H1 (cell line): Measurements from ENCODE around the gene GNB1L. TPM values are rescaled to one million over a fixed set of nuclear protein-coding genes. Genes with fewer than 3 reads are reported as not detected.

Experiments used
- CTCF ChIA-PET: fragments of 300-600 bp; sonication (Branson Sonifier 250); formaldehyde crosslinking; loops from one replicate; lab custom pipeline; 2021; ENCODE audit not compliant: partially characterized antibody; lab: Charles Lee
- POLR2A ChIA-PET: fragments of 300-600 bp; sonication (Branson Sonifier 250); formaldehyde crosslinking; loops from one replicate; lab custom pipeline; 2021; ENCODE audit warnings: inconsistent platforms; ENCODE audit not compliant: partially characterized antibody; lab: Charles Lee
- DNase-seq, 2 experiments: peaks; one replicate each; pipeline versions ENCODE4 v3.0.0 to v3.0.0-alpha.2; 2010 to 2022; ENCODE audit warnings: low spot score in 2 of 2, low read depth in 1 of 2, mixed read lengths in 1 of 2
- FAIRE-seq: peaks from 2 replicates; lab custom pipeline; 2011; peaks lifted over from hg19 to GRCh38; lab: Jason Lieb, UNC
- H2AFZ ChIP-seq: 2 replicates; pipeline ENCODE4 v1.8.1; 2012; ENCODE audit warnings: low read length, inconsistent platforms
- H2AK5ac ChIP-seq: 2 replicates; pipeline ENCODE4 v1.6.1; 2013; ENCODE audit warnings: low read depth, low read length
- H2BK120ac ChIP-seq: replicated peaks from 2 replicates; pipeline ENCODE3; 2013; ENCODE audit warnings: low read depth, low read length, inconsistent platforms
- H2BK12ac ChIP-seq: 2 replicates; pipeline ENCODE4 v1.6.1; 2013; ENCODE audit warnings: low read depth, low read length
- H2BK15ac ChIP-seq: 2 replicates; pipeline ENCODE4 v1.6.1; 2013; ENCODE audit warnings: low read length
- H2BK20ac ChIP-seq: 2 replicates; pipeline ENCODE4 v1.6.1; 2013; ENCODE audit warnings: low read length
- H2BK5ac ChIP-seq: 2 replicates; pipeline ENCODE4 v1.6.1; 2013; ENCODE audit warnings: low read depth, low read length
- H3K14ac ChIP-seq: 2 replicates; pipeline ENCODE4 v1.6.1; 2013; ENCODE audit warnings: inconsistent platforms; ENCODE audit not compliant: insufficient read length
- H3K18ac ChIP-seq: 2 replicates; pipeline ENCODE4 v1.6.1; 2013; ENCODE audit warnings: low read length; ENCODE audit errors: extremely low read depth
- H3K23ac ChIP-seq: 2 replicates; pipeline ENCODE4 v1.6.1; 2013; ENCODE audit warnings: inconsistent platforms; ENCODE audit not compliant: insufficient read length
- H3K23me2 ChIP-seq: 2 replicates; pipeline ENCODE4 v1.6.1; 2013; ENCODE audit warnings: low read depth, low read length
- H3K27ac ChIP-seq: 2 replicates; pipeline ENCODE4 v1.6.1; 2011; ENCODE audit warnings: low read depth, low read length, inconsistent platforms
- H3K27me3 ChIP-seq, 4 experiments: replicated peaks in 1 of 4; 1 replicate in 1 of 4; 2 replicates in 3 of 4; pipeline versions ENCODE4 v1.6.1 to v1.8.1; 2011 to 2013; ENCODE audit warnings: low read length in 3 of 4, mild to moderate bottlenecking in 3 of 4, inconsistent platforms in 2 of 4, mixed read lengths in 2 of 4, moderate library complexity in 1 of 4; ENCODE audit not compliant: control insufficient read depth in 3 of 4, insufficient read depth in 3 of 4; ENCODE audit errors: extremely low read depth in 1 of 4
- H3K36me3 ChIP-seq, 4 experiments: 2 replicates each; pipeline versions ENCODE4 v1.6.1 to v1.8.1; 2011 to 2013; ENCODE audit warnings: mild to moderate bottlenecking in 4 of 4, low read length in 3 of 4, moderate library complexity in 2 of 4, control low read depth in 1 of 4, inconsistent platforms in 1 of 4; ENCODE audit not compliant: insufficient read depth in 4 of 4, control insufficient read depth in 2 of 4
- H3K4ac ChIP-seq: replicated peaks from 2 replicates; pipeline ENCODE3; 2013; ENCODE audit warnings: low read length, low read depth, mixed read lengths, inconsistent platforms; ENCODE audit not compliant: insufficient read length
- H3K4me1 ChIP-seq, 4 experiments: replicated peaks in 1 of 4; 1 replicate in 1 of 4; 2 replicates in 3 of 4; pipeline versions ENCODE4 v1.6.1 to v1.8.1; 2011 to 2013; ENCODE audit warnings: low read length in 3 of 4, inconsistent platforms in 2 of 4, mixed read lengths in 1 of 4; ENCODE audit not compliant: insufficient read depth in 4 of 4, control insufficient read depth in 3 of 4
- H3K4me2 ChIP-seq, 2 experiments: 2 replicates each; pipeline versions ENCODE4 v1.6.1 to v1.8.1; 2011 to 2013; ENCODE audit warnings: low read depth in 2 of 2, low read length in 2 of 2, control low read depth in 1 of 2, inconsistent platforms in 1 of 2, mild to moderate bottlenecking in 1 of 2; ENCODE audit not compliant: insufficient read depth in 1 of 2
- H3K4me3 ChIP-seq, 4 experiments: fragments of 200-600, 300-600 bp in 1 of 4; sonication (generic), shearing (Covaris generic), sonication (Bioruptor Twin) in 1 of 4; 2 replicates each; pipeline versions ENCODE4 v1.5.1 to v1.8.1; 2011 to 2016; ENCODE audit warnings: low read length in 4 of 4, low read depth in 3 of 4, control low read depth in 2 of 4, inconsistent platforms in 2 of 4, mild to moderate bottlenecking in 2 of 4, mixed read lengths in 1 of 4, moderate library complexity in 1 of 4; ENCODE audit not compliant: insufficient read depth in 2 of 4; ENCODE audit errors: extremely low read depth in 1 of 4
- H3K56ac ChIP-seq: replicated peaks from 2 replicates; pipeline ENCODE3; 2013; ENCODE audit warnings: low read depth, mild to moderate bottlenecking, mixed read lengths, low read length, inconsistent platforms; ENCODE audit not compliant: insufficient read length
- H3K79me1 ChIP-seq: 2 replicates; pipeline ENCODE4 v1.6.1; 2013; ENCODE audit warnings: low read depth, low read length, control low read depth
- H3K79me2 ChIP-seq, 2 experiments: 2 replicates each; pipeline versions ENCODE4 v1.6.1 to v1.8.1; 2012 to 2013; ENCODE audit warnings: low read length in 2 of 2, mild to moderate bottlenecking in 2 of 2, inconsistent platforms in 1 of 2; ENCODE audit not compliant: insufficient read depth in 2 of 2, control insufficient read depth in 1 of 2
- H3K9ac ChIP-seq, 4 experiments: replicated peaks in 1 of 4; 1 replicate in 1 of 4; 2 replicates in 3 of 4; pipeline versions ENCODE4 v1.6.1 to v1.8.1; 2011 to 2013; ENCODE audit warnings: low read depth in 3 of 4, low read length in 3 of 4, control low read depth in 2 of 4, mild to moderate bottlenecking in 2 of 4, moderate library complexity in 2 of 4, inconsistent platforms in 1 of 4; ENCODE audit errors: extremely low read depth in 1 of 4
- H3K9me3 ChIP-seq, 2 experiments: 2 replicates each; pipeline versions ENCODE4 v1.6.1 to v1.8.1; 2012 to 2013; ENCODE audit warnings: mild to moderate bottlenecking in 2 of 2, moderate library complexity in 2 of 2, control low read depth in 1 of 2, inconsistent platforms in 1 of 2, low read depth in 1 of 2, low read length in 1 of 2, mixed read lengths in 1 of 2; ENCODE audit not compliant: insufficient read depth in 2 of 2
- H4K20me1 ChIP-seq, 2 experiments: replicated peaks in 1 of 2; 2 replicates each; pipeline versions ENCODE3 to v1.8.1; 2011 to 2013; ENCODE audit warnings: inconsistent platforms in 2 of 2, low read length in 2 of 2, mild to moderate bottlenecking in 1 of 2; ENCODE audit not compliant: insufficient read depth in 2 of 2, control insufficient read depth in 1 of 2
- H4K5ac ChIP-seq: 2 replicates; pipeline ENCODE4 v1.6.1; 2013; ENCODE audit warnings: low read length, low read depth, mixed read lengths, inconsistent platforms; ENCODE audit not compliant: insufficient read length
- H4K8ac ChIP-seq: 2 replicates; pipeline ENCODE4 v1.8.0; 2013; ENCODE audit warnings: mild to moderate bottlenecking, moderate library complexity, low read length, inconsistent platforms; ENCODE audit not compliant: insufficient read depth; ENCODE audit errors: extremely low read depth
- H4K91ac ChIP-seq: replicated peaks from 2 replicates; pipeline ENCODE3; 2013; ENCODE audit warnings: low read length, mixed read lengths, inconsistent platforms; ENCODE audit not compliant: insufficient read length
- ATF2 ChIP-seq: IDR thresholded peaks from 2 replicates; pipeline ENCODE4 v1.6.1; 2012; ENCODE audit warnings: low read length, inconsistent platforms
- CBX5 ChIP-seq: fragments of 300-800, 300-1000 bp; sonication (generic); IDR thresholded peaks from 2 replicates; pipeline ENCODE4 v1.7.1; 2016; ENCODE audit warnings: antibody characterized with exemption, low read length, low read depth
- EZH2 ChIP-seq: fragments of 200-600 bp; sonication (generic); IDR thresholded peaks from 2 replicates; pipeline ENCODE4 v1.7.1; 2012; ENCODE audit warnings: low read depth, mild to moderate bottlenecking, moderate library complexity, low read length, inconsistent platforms; ENCODE audit not compliant: severe bottlenecking
- GABPA ChIP-seq: IDR thresholded peaks from 2 replicates; pipeline ENCODE4 v1.6.1; 2011; ENCODE audit warnings: mild to moderate bottlenecking, low read length, moderate library complexity, borderline replicate concordance; ENCODE audit not compliant: insufficient read depth
- HDAC6 ChIP-seq: IDR thresholded peaks from one replicate; pipeline ENCODE4 v1.7.1; 2012; ENCODE audit warnings: low read depth, mild to moderate bottlenecking, inconsistent platforms, low read length, moderate library complexity
- NANOG ChIP-seq: IDR thresholded peaks from 2 replicates; pipeline ENCODE4 v1.6.1; 2011; ENCODE audit warnings: low read length, low read depth, mild to moderate bottlenecking, inconsistent platforms; ENCODE audit not compliant: insufficient read depth, poor library complexity, severe bottlenecking
- PHF8 ChIP-seq: fragments of 200-600 bp; sonication (generic); conservative IDR thresholded peaks from 2 replicates; pipeline ENCODE4 v1.7.1; 2012; ENCODE audit warnings: low read depth, mild to moderate bottlenecking, inconsistent platforms, low read length, moderate library complexity
- POLR2A ChIP-seq, 2 experiments: IDR thresholded peaks; 1 replicate in 1 of 2; 2 replicates in 1 of 2; pipeline ENCODE4 v1.6.1; 2011; ENCODE audit warnings: low read depth in 2 of 2, low read length in 2 of 2, mild to moderate bottlenecking in 2 of 2; ENCODE audit errors: control extremely low read depth in 1 of 2
- SP1 ChIP-seq: IDR thresholded peaks from 2 replicates; pipeline ENCODE4 v1.6.1; 2011; ENCODE audit warnings: low read depth, low read length
- TCF12 ChIP-seq: IDR thresholded peaks from 2 replicates; pipeline ENCODE4 v1.6.1; 2011; ENCODE audit warnings: low read depth, mild to moderate bottlenecking, low read length
- WGBS, 2 experiments: shearing (Covaris generic) in 1 of 2; methylation state at CpG; one replicate each; pipeline versions ENCODE4 v1.1.6 to v1.1.7; 2013 to 2015; ENCODE audit warnings: low lambda C conversion rate in 2 of 2, mixed read lengths in 2 of 2, inconsistent platforms in 1 of 2, low coverage in 1 of 2, missing lambda C conversion rate in 1 of 2; ENCODE audit not compliant: insufficient replicate concordance in 2 of 2, insufficient coverage in 1 of 2, insufficient read length in 1 of 2; ENCODE audit errors: extremely low coverage in 1 of 2, missing lambda C conversion rate in 1 of 2; 5-methylcytosine and 5-hydroxymethylcytosine counted together
- polyA plus RNA-seq, 7 experiments: library from polyadenylated mRNA; depleted of rRNA in 3 of 7; stranded (reverse) in 5 of 7; unstranded in 2 of 7; fragments of >200 nt in 5 of 7; fragments of 200-250 nt in 2 of 7; gene quantifications; 1 replicate in 5 of 7; 2 replicates in 1 of 7; 4 replicates in 1 of 7; pipeline versions ENCODE4 v1.2.1 to v1.2.3, GENCODE V29; 2011 to 2013; ENCODE audit warnings: missing spikeins in 2 of 7, mixed read lengths in 2 of 7
- total RNA-seq: library from RNA; stranded (reverse); fragmentation: NEBNext Ultra II Directional; extraction: Animal tissue kit (Norgen Biotek cat#: 25700); gene quantifications from 2 replicates; pipeline ENCODE4 v1.2.1, GENCODE V29; 2021
- TF ChIP-seq, protein P1 (sequence below): IDR thresholded peaks from 2 replicates; pipeline ENCODE4 v1.6.1; 2011; ENCODE audit warnings: low read length, improper control_type of control experiment

The GNB1L gene
- total and polyA plus RNA-seq, 2 of the 8 experiments (the other 6 are each of a cell fraction or from before 2014, with no cell fraction given): 14.0 to 15.6 TPM

DNA sequence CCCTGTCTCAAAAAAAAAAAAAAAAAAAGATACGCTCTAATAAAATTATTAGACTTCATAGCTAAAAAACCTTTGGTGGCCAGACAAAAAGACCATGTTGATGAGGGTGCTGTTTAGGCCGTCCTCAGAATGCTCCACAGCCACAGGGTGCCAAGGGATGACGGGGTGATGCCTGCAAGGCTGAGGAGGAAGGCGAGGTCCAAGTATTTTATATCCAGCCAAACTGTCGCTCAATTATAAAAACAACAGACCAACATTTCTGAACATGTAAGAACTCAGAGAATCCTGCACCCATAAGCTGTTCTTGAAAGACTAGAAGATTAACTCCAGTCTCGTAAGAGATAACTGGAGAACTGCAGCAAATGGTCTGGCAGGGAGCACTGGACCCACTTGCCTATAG, 64.8 kb downstream of the GNB1L start:
- Histone ChIP-seq H3K56ac (no peak overlapping the region), H3K27me3 (no peaks in the 10 kb centered on the region), H4K8ac (no peak overlapping the region), H3K36me3 (no peaks in the 10 kb centered on the region), H3K79me2 (no peaks in the 10 kb centered on the region), H2AK5ac (no peak overlapping the region), H3K18ac (no peak overlapping the region), H3K23me2 (no peaks in the 10 kb centered on the region), H2AFZ (no peak overlapping the region), H3K4me2 (no peak overlapping the region), H3K4me1 (no peaks in the 10 kb centered on the region), H4K91ac (no peak overlapping the region), H3K4me3 (no peak overlapping the region), H2BK15ac (no peak overlapping the region), H2BK120ac (no peak overlapping the region), H3K23ac (no peak overlapping the region), H4K20me1 (peaks cover 0 to 8% of the 10 kb centered on the region in 2 experiments), H3K14ac (no peak overlapping the region), H2BK20ac (no peak overlapping the region), H2BK5ac (no peak overlapping the region), H3K9me3 (no peaks in the 10 kb centered on the region), H3K79me1 (no peaks in the 10 kb centered on the region), H3K9ac (no peak overlapping the region), H4K5ac (no peak overlapping the region), H3K4ac (no peak overlapping the region), H2BK12ac (no peak overlapping the region), H3K27ac (no peak overlapping the region)
- ChIA-PET POLR2A (interaction anchor here (0.8 kb wide), 1 partner anchor 331 kb away, joined by 3 read pairs; no protein-coding TSS in a partner anchor), CTCF (interaction anchor here (0.5 to 2.1 kb wide), 10 partner anchors 9 to 566 kb away, joined by 3 to 9 read pairs (median 4); partner anchors contain the start of gene GP1BB)
- no peak for FAIRE-seq
- no peak for DNase-seq
- WGBS, 2 experiments: 91% methylated on average over 6 of the region's 6 CpGs; no CpG with 5 or more reads in 1 of the 2 experiments
- TF ChIP-seq GABPA (no peak), EZH2 (no peak), POLR2A (IDR thresholded peaks at IDR 0.05; ENCODE audit: control extremely low read depth in 1 of 2, low read depth in 2 of 2, low read length in 2 of 2) (no peak), HDAC6 (no peak), NANOG (no peak), CBX5 (no peak), PHF8 (no peak), TCF12 (no peak), ATF2 (no peak), SP1 (no peak)
- TF ChIP-seq, protein P1, sequence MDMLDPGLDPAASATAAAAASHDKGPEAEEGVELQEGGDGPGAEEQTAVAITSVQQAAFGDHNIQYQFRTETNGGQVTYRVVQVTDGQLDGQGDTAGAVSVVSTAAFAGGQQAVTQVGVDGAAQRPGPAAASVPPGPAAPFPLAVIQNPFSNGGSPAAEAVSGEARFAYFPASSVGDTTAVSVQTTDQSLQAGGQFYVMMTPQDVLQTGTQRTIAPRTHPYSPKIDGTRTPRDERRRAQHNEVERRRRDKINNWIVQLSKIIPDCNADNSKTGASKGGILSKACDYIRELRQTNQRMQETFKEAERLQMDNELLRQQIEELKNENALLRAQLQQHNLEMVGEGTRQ: no peak
